Muscle layer of colon (tissue), 2 donors: ENCODE measurements around the gene ATXN2.
A peak's percentile ranks its signal among the peaks of the same experiment; 100 is the strongest.
"Not testable (repeated sequence)": the region's sequence is repeated elsewhere in the genome, so short reads cannot be mapped to it uniquely, and the experiment has no call there.

ENCODE experiments used
- H3K27ac ChIP-seq: one replicate; pipeline ENCODE4 v1.7.0; 2013; ENCODE audit warnings: low read depth, mild to moderate bottlenecking, low read length, moderate library complexity
- H3K27me3 ChIP-seq, 2 donors: one replicate each; pipeline ENCODE4 v1.7.0; 2013; ENCODE audit warnings: low read length in 2 of 2, mild to moderate bottlenecking in 2 of 2; ENCODE audit not compliant: insufficient read depth in 2 of 2, control insufficient read depth in 1 of 2
- H3K36me3 ChIP-seq: one replicate; pipeline ENCODE4 v1.7.0; 2013; ENCODE audit warnings: mild to moderate bottlenecking, low read length; ENCODE audit not compliant: insufficient read depth
- H3K4me1 ChIP-seq: one replicate; pipeline ENCODE4 v1.7.0; 2013; ENCODE audit warnings: mild to moderate bottlenecking, low read length; ENCODE audit not compliant: insufficient read depth
- H3K4me3 ChIP-seq, 2 donors: one replicate each; pipeline ENCODE4 v1.7.0; 2013; ENCODE audit warnings: low read length in 2 of 2, low read depth in 1 of 2, mild to moderate bottlenecking in 1 of 2, moderate library complexity in 1 of 2
- H3K9ac ChIP-seq: one replicate; pipeline ENCODE4 v1.7.0; 2013; ENCODE audit warnings: low read length
- H3K9me3 ChIP-seq: one replicate; pipeline ENCODE4 v1.7.0; 2013; ENCODE audit warnings: mild to moderate bottlenecking, low read length
- donor health status: abdominal sarcoma.
- donor health status: Adenocarcinoma of cecum.

The ATXN2 gene

GRCh38 chr12:111408686-111409402 is 190.3 kb downstream of the ATXN2 start:
- no peaks in the 10 kb centered on the region for H3K36me3 ChIP-seq
- no peaks in the 10 kb centered on the region for H3K9me3 ChIP-seq
- peaks cover 19% of the 10 kb centered on the region for H3K4me1 ChIP-seq
- H3K4me3 ChIP-seq, result peak overlapping the region in 1 of 2 donors; percentile 76
- H3K9ac ChIP-seq, result no peak overlapping the region
- no peaks in the 10 kb centered on the region for H3K27me3 ChIP-seq
- H3K27ac ChIP-seq, result no peak overlapping the region

GRCh38 chr12:111408116-111408440 is 191.0 kb downstream of the ATXN2 start:
- Histone ChIP-seq H3K4me1 (peaks cover 19% of the 10 kb centered on the region), H3K27ac (no peak overlapping the region), H3K9me3 (no peaks in the 10 kb centered on the region), H3K27me3 (no peaks in the 10 kb centered on the region), H3K9ac (no peak overlapping the region), H3K4me3 (peak overlapping the region in 1 of 2 donors; percentile 76), H3K36me3 (no peaks in the 10 kb centered on the region)

DNA sequence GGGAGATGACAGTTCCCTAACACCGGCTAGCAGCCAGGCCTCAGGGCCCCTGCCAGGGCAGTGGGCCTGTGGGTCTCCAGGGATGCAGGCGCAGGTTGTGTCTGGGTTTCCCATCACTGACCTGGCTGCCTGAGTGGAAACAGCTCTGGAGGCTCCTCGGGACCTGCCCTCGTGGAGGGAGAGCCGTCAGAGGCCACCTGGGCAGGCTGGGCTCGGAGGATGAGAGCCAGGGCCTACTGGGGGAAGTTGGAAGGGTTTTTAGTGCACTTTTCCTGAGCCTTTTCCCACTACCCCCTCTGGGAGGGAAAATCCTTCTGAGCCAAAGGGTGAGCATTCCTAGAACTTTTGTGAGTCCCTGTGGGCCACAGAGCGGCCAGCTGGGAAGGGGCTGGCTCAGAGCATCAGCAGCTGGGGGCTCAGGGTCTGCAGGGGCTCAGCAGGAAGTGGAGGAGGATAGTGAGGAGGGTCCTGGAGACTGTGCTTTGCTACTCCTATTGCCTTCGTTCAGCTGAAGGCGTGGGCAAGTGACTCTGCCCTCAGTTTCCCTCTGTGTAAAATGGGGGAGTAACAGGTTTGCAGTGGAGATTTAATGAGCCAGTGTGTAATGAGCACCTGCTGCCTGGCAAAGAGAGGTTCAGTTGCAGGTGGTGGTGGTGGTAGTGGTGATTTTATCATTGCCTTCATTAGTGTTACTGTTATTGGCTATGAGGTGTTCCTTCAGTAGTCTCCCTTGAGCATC is 191.6 kb downstream of the ATXN2 start:
- Histone ChIP-seq H3K4me1 (peaks cover 19% of the 10 kb centered on the region), H3K9me3 (no peaks in the 10 kb centered on the region), H3K9ac (no peak overlapping the region)

DNA sequence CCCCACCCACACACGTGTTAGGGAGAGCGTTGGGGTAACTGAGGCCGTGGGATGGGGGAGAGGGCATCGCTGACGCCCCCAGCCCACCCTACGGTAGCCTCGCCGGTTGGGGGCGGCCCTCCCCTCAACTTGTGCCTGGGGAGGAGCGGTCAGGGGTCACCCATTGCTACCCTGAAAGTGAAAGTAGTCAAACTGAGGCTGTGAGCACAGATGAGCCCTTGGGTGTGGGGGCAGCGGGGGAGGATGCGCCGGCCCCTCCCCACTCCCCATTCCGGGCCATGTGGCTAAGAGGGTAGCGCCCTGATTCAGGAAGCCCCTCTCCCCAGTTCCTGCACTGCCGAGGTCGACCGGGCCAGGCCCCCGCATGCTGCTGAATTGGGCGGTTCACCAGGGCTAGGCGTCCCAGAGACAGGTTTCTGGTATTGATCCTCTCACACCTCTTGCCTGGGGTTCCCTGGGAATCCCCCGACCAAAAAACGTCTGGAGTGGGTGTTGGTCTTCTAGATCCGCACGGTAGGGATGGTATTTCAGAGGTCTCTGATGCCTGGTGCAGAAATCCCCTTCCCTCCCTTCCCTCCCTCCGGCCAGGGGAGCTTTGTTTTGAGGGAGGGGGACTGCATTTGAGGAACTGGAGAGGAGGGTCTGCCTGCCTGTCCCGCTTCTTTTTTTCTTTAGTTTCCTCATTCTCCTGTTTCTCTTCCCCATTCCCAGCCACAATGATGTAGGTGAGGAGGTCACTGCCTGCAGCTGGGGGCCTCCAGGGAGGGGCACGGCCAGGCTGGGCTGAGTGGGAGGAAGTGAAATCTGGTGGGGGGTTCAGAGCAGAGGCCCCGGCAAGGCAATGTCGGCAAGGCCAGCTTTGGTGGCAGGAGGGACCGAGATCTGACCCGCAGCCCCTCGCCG is 192.4 kb downstream of the ATXN2 start:
- Histone ChIP-seq H3K4me3 (peak overlapping the region; percentile 76 to 91), H3K27ac (peak overlapping the region; percentile 53), H3K4me1 (peaks cover 17% of the 10 kb centered on the region), H3K9me3 (no peaks in the 10 kb centered on the region), H3K36me3 (no peaks in the 10 kb centered on the region), H3K9ac (peak overlapping the region; percentile 68), H3K27me3 (no peaks in the 10 kb centered on the region)

More for the DNA sequence above, 191.6 kb downstream of the ATXN2 start:
- peak overlapping the region; percentile 53 for H3K27ac ChIP-seq
- H3K36me3 ChIP-seq, result no peaks in the 10 kb centered on the region
- H3K27me3 ChIP-seq, result no peaks in the 10 kb centered on the region
- peak overlapping the region in 1 of 2 donors; percentile 76 for H3K4me3 ChIP-seq

GRCh38 chr12:111405859-111406473 is 193.1 kb downstream of the ATXN2 start, which contains the start of gene SH2B3:
Gene SH2B3 (plus strand): TSS chr12:111405923. CDS start chr12:111418146, 12,223 bp downstream.
- Histone ChIP-seq H3K27ac (peak within 1 kb of the TSS; percentile 53), H3K9me3 (no peaks in the 10 kb centered on the region), H3K36me3 (no peaks in the 10 kb centered on the region), H3K4me1 (peaks cover 12% of the 10 kb centered on the region), H3K27me3 (no peaks in the 10 kb centered on the region), H3K4me3 (peak within 1 kb of the TSS; percentile 76 to 91), H3K9ac (peak within 1 kb of the TSS; percentile 68)

- peak overlapping the region; percentile 50 to 76 for H3K4me3 ChIP-seq
- H3K4me1 ChIP-seq, result peaks cover 12% of the 10 kb centered on the region
- H3K27ac ChIP-seq, result peak overlapping the region; percentile 48
- H3K36me3 ChIP-seq, result no peaks in the 10 kb centered on the region
- H3K27me3 ChIP-seq, result no peaks in the 10 kb centered on the region
- H3K9ac ChIP-seq, result no peak overlapping the region
- no peaks in the 10 kb centered on the region for H3K9me3 ChIP-seq
Measured at GRCh38 chr12:111405149-111405858, 193.8 kb downstream of the ATXN2 start.

DNA sequence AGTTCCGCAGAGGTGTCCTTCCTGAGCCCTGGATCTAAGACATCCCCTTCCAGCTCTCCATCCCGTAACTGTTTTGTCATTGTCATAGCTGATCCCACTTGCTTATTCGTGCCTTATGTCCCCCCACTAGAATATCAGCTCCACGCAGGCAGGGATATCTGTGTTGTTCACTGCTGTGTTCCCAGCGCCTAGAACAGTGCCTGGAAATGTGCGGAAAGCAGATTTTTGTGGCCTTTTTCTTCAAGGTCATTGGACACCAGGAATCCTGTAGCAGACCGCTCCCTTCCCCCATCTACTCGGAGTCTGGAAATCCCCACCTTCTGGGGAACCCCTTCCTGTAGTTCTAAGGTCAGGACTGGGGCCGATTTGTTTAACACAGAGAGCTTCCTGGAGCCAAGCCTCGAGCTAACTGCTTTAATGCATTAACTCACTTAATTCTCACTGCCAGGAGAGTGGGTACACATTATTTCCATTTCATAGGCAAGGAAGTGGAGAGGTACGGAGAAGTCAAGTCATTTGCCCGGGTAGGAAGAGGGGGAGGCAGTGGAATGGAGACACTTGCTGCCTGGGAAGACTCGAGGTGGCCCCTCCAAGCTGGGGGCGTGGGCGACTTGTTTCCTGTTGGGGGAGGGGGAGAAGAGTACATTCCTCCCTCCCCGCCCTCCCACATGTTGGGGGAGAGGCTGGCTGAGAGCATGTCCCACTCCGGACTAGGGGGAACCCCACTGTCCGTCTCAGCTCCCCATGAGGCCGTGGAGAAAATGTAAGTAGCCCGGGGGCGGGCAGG is 194.6 kb downstream of the ATXN2 start:
- Histone ChIP-seq H3K36me3 (no peaks in the 10 kb centered on the region), H3K9me3 (no peaks in the 10 kb centered on the region), H3K4me1 (peaks cover 11% of the 10 kb centered on the region), H3K9ac (no peak overlapping the region), H3K27me3 (no peaks in the 10 kb centered on the region), H3K4me3 (peak overlapping the region; percentile 5 to 76), H3K27ac (peak overlapping the region; percentile 48)

DNA sequence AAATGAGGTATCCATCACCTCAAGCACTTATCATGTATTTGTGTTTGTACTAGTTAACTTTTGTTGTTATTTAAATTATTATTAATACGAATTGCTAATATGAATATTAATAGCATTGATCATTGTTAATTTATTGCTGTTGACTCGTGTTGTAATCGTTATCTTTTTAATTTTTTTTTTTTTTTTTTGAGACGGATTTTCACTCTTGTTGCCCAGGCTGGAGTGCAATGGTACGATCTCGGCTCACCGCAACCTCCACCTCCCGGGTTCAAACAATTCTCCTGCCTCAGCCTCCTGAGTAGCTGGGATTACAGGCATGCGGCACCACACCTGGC is 196.7 kb downstream of the ATXN2 start:
- H3K9me3 ChIP-seq, H3K27me3 ChIP-seq, H3K9ac ChIP-seq, H3K27ac ChIP-seq, H3K4me3 ChIP-seq, H3K36me3 ChIP-seq: not testable (repeated sequence)
- H3K4me1 ChIP-seq, result peaks cover 14% of the 10 kb centered on the region
